HUES64 (cell line): ENCODE results near the gene SLC2A5.

Source experiments
- H3K27ac ChIP-seq: 2 replicates; pipeline ENCODE4 v1.7.0; 2013; ENCODE audit warnings: low read depth, low read length, inconsistent platforms
- H3K27me3 ChIP-seq: 2 replicates; pipeline ENCODE4 v1.6.1; 2013; ENCODE audit warnings: mild to moderate bottlenecking, low read length; ENCODE audit not compliant: insufficient read depth
- H3K36me3 ChIP-seq: 2 replicates; pipeline ENCODE4 v1.6.1; 2013; ENCODE audit warnings: mild to moderate bottlenecking, low read length; ENCODE audit not compliant: insufficient read depth
- H3K4me1 ChIP-seq: 2 replicates; pipeline ENCODE4 v1.6.1; 2013; ENCODE audit warnings: mild to moderate bottlenecking, low read length, moderate library complexity; ENCODE audit not compliant: insufficient read depth
- H3K4me3 ChIP-seq: 2 replicates; pipeline ENCODE4 v1.5.1; 2013; ENCODE audit warnings: mild to moderate bottlenecking, low read length, moderate library complexity
- H3K9ac ChIP-seq: 2 replicates; pipeline ENCODE4 v1.6.1; 2013; ENCODE audit warnings: mild to moderate bottlenecking, low read depth, low read length
- H3K9me3 ChIP-seq: 2 replicates; pipeline ENCODE4 v1.6.1; 2013; ENCODE audit warnings: low read depth, low read length; ENCODE audit not compliant: insufficient read depth
- WGBS: fragments of 150-250, 120-280 bp; methylation state at CpG from one replicate; pipeline ENCODE4 v1.1.7; 2013; ENCODE audit warnings: missing lambda C conversion rate; 5-methylcytosine and 5-hydroxymethylcytosine counted together

Gene SLC2A5

DNA sequence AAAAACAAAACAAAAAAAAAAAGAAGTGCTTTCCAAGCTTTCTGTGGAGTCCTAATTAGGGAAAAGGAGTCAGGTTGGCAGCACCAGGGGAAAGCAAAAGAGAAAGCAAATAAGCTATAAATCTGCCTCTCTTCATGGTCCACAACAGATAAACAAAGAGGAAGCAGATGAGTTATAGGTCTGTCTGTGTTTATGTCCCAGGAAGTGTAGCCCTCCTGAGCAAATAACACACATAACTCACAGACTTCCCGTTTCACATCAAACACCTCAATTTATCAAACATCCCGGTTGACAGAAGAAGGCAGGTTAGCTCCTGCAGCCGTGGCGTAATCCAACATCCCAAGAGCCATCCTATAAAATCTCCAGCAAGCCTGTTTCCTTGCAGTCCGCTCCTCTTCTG is 5.6 kb upstream of the SLC2A5 start:
- Histone ChIP-seq H3K9ac (no peak overlapping the region), H3K9me3 (no peaks in the 10 kb centered on the region), H3K4me3 (no peak overlapping the region), H3K36me3 (no peaks in the 10 kb centered on the region), H3K27me3 (no peaks in the 10 kb centered on the region), H3K4me1 (no peaks in the 10 kb centered on the region), H3K27ac (no peak overlapping the region)
- WGBS: 92% methylated on average over 5 of the region's 5 CpGs

DNA sequence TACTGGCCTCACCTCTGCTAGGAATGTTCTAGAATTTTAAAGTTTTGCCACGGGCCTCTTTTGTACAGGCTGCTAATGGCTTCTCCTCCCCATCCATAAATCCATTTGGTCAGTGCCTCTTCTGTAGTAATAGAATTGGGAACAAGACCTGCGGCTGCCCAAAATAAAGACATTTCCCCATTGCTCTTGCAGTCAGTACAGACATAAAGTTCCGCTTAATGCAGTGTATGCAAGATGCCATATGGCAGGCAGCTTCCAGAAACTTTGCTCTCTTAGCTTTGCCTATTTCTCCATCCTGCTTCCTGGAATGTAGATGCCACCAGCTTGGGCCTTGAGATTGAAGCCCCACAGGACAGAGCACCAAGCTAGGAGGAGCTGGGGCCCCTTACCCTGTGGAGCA is 3.7 kb upstream of the SLC2A5 start:
- H3K4me3 ChIP-seq: no peak overlapping the region
- 97% methylated on average over 3 of the region's 3 CpGs for WGBS
- no peaks in the 10 kb centered on the region for H3K36me3 ChIP-seq
- no peak overlapping the region for H3K27ac ChIP-seq
- peaks cover 4% of the 10 kb centered on the region; the same call in 1 of the 2 replicates for H3K4me1 ChIP-seq
- no peaks in the 10 kb centered on the region for H3K27me3 ChIP-seq
- no peaks in the 10 kb centered on the region for H3K9me3 ChIP-seq
- H3K9ac ChIP-seq: no peak overlapping the region

DNA sequence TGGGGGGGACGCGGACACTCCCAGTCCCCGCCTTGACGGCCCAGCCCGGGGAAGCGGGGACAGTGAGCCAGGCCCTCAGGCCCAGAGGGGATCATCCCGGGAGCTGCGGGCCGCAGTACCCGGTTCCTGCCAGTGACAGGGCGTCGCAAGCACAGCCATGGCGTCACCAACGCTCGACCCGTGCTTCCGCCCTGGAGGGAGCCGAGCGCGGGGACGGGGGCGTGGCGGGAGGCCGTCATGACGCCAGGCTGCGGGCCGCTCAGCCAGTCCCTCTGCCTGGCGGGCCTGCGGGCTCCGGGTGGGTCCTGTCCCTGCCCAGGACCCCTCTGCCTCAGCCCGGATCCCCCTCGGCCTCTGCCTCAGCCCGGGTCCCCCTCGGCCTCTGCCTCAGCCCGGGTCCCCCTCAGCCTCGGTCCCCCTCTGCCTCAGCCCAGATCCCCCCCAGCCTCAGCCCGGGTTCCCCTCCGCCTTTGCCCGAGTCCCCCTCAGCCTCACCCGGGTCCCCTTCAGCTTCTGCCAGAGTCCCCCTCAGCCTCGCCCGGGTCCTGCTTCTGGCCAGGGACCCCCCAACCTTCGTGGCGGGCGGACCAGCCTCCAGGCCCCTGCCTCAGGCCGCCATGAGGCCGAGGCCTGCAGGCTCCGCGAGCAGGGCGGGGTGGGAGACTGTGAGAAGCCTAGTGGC is 2.3 kb upstream of the SLC2A5 start:
- Histone ChIP-seq H3K9me3 (no peaks in the 10 kb centered on the region), H3K36me3 (no peaks in the 10 kb centered on the region), H3K27ac (no peak overlapping the region), H3K27me3 (no peaks in the 10 kb centered on the region), H3K9ac (no peak overlapping the region), H3K4me3 (no peak overlapping the region), H3K4me1 (peaks cover 4% of the 10 kb centered on the region; the same call in 1 of the 2 replicates)
- WGBS: 94% methylated on average over 50 of the region's 50 CpGs

DNA sequence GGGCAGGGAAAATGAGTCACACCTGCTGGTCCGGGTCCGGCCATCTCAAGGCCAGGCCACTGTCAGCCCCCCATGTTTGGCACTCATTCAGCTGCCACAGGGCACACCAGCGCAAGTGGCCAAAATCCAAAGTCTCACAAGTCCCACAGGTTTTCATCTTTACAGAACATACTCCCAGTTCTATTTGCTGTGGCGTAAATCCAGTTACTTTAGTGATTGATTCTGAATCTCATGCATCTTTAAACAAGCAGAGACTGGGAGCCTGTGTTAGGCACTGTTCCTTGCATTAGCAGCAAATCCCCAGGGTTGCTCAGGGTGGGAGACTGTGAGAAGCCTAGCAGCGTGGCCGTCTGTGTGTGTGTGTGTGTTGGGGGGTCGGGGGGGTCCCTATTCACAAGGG is 1.1 kb upstream of the SLC2A5 start:
- H3K9ac ChIP-seq: no peak overlapping the region
- WGBS: 84% methylated on average over 7 of the region's 7 CpGs
- no peak overlapping the region for H3K27ac ChIP-seq
- no peaks in the 10 kb centered on the region for H3K9me3 ChIP-seq
- peaks cover 4% of the 10 kb centered on the region; the same call in 1 of the 2 replicates for H3K4me1 ChIP-seq
- H3K36me3 ChIP-seq: no peaks in the 10 kb centered on the region
- H3K27me3 ChIP-seq: no peaks in the 10 kb centered on the region
- no peak overlapping the region for H3K4me3 ChIP-seq

DNA sequence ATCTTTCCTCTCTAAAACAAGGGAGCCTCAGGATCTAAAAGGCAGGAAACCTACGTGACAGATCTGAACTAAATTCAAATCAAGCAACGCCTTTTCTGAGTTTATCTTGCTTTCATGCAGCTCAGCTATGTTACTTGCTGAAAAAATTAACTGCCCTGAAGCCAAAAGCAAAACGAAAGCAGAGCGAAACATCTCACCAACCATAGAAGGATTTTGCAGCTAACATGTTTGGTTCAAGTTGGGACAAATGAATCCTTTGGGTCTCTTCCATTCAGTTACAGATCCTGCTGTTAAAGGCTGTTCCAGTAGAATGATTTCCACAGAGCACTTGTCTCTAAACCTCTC is 482 bp downstream of the SLC2A5 start:
- Histone ChIP-seq H3K27me3 (no peaks in the 10 kb centered on the region), H3K27ac (no peak overlapping the region), H3K4me1 (peaks cover 4% of the 10 kb centered on the region; the same call in 1 of the 2 replicates), H3K4me3 (no peak overlapping the region), H3K36me3 (no peaks in the 10 kb centered on the region), H3K9me3 (no peaks in the 10 kb centered on the region), H3K9ac (no peak overlapping the region)
- 79% methylated on average over 4 of the region's 4 CpGs for WGBS

DNA sequence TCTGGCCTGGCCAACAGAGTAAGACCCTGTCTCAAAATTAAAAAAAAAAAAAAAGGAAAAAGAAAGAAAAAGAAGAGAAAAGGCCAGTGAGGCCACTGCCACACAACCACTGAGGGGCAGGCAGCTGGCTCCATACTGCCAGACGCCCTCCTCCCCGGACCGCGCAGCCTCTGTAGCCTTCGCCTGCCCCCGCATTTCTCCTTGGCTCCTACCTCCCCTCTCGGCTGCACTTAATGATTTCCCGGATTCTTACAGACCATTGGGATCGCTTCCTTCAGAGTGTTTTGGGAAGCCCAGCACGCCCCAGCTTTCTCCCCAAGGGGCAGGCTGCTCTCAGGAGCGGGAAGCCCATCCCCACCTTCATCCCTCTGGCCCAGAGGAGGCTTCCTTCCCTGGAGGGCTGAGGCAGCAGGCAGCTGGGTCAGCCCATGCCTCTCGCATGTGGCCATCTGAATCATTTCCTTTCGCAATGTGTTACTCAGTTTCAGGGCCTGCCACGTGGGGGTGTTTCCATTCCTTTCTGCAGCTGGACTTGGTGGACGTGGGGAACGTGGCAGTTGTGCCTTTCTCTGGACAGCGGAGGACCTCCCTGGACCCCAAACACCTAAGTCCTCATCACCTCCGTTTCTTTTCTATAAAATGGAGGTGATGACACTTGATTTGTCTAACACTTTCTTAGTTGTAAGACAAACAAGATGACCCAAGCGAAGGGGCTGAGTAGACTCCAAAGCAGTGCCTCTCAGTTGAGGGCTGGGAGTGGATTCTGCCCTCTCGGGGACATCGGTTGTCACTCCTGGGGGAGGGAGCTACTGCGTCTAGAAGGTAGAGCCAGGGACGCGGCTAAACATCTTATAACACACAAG is 2.3 kb downstream of the SLC2A5 start:
- H3K4me1 ChIP-seq: peaks cover 4% of the 10 kb centered on the region; the same call in 1 of the 2 replicates
- 89% methylated on average over 23 of the region's 24 CpGs for WGBS
- no peak overlapping the region for H3K9ac ChIP-seq
- no peak overlapping the region for H3K4me3 ChIP-seq
- no peaks in the 10 kb centered on the region for H3K36me3 ChIP-seq
- H3K9me3 ChIP-seq: no peaks in the 10 kb centered on the region
- no peaks in the 10 kb centered on the region for H3K27me3 ChIP-seq
- no peak overlapping the region for H3K27ac ChIP-seq

DNA sequence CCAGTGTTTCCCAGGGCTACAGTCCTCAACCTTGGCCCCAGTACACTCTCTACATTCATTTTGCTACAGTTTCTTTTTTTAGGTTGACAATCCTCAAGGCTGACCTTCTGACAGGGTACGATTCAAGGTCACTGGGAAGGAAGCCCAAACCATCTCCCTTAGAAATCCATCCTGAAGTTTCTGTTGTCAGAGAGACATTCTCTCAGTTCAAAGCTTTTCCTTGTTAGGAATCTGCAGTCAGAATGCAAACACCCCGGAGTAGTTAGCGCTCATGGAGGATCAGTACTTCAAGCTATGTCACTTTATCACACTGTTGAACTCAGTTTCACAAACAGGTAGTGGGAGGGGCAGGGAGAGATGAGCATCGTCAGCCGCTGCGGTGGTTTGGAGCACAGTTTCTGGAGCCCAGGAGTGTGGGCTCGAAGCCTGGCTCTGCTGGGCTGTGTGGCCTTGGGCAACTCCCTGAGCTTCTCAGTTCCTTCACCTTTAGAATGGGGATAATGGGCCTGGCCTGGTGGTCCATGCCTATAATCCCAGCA is 4.2 kb downstream of the SLC2A5 start:
- H3K4me3 ChIP-seq: no peak overlapping the region
- H3K27ac ChIP-seq: no peak overlapping the region
- H3K9ac ChIP-seq: no peak overlapping the region
- H3K27me3 ChIP-seq: no peaks in the 10 kb centered on the region
- 84% methylated on average over 7 of the region's 7 CpGs for WGBS
- peaks cover 4% of the 10 kb centered on the region; the same call in 1 of the 2 replicates for H3K4me1 ChIP-seq
- H3K36me3 ChIP-seq: no peaks in the 10 kb centered on the region
- H3K9me3 ChIP-seq: no peaks in the 10 kb centered on the region

DNA sequence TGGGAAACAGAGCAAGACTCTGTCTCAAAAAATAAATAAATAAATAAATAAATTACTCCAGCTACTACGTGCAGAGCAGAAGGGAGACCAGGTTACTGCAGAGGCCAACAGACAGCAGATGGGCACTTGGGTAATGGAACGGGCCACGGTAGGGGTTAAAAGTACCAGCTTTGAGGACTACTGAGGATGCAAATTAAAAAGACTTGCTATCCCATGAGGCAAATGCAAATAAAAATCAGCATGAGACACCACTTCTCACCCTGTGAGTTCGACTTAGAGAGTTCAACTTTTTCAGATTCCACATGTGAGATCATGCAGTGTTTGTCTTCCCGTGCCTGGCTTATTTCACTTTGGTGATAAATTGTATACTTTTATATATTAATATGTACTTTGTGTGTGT is 6.6 kb downstream of the SLC2A5 start:
- no peaks in the 10 kb centered on the region for H3K27me3 ChIP-seq
- H3K4me1 ChIP-seq: no peaks in the 10 kb centered on the region
- H3K9me3 ChIP-seq: no peaks in the 10 kb centered on the region
- H3K4me3 ChIP-seq: no peak overlapping the region
- H3K27ac ChIP-seq: no peak overlapping the region
- WGBS: 83% methylated on average over 4 of the region's 5 CpGs
- no peak overlapping the region for H3K9ac ChIP-seq
- H3K36me3 ChIP-seq: no peaks in the 10 kb centered on the region

DNA sequence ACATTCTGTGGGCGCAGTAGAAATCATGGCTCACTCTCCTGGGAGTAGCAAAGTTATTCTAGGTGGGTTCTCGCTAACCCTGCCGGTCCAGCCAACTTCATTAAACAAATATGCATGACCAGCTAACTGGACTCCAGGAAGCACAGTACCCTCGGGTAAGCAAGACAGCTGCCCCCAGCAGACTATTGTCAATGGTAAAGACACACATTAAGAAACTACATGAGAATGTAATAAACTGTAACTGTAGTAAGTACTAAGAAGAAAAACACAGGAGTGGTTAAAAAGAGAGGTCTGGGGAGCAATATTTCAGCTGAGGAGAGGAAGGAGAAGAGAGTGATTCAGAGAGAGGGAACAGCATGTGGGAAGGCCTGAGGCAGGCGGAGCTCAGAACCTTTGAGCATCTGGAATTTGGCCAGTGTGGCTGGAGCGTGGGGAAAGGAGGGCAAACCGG is 7.4 kb downstream of the SLC2A5 start:
- Histone ChIP-seq H3K36me3 (no peaks in the 10 kb centered on the region), H3K9me3 (no peaks in the 10 kb centered on the region), H3K4me1 (no peaks in the 10 kb centered on the region), H3K27ac (no peak overlapping the region), H3K9ac (no peak overlapping the region), H3K27me3 (no peaks in the 10 kb centered on the region), H3K4me3 (no peak overlapping the region)
- 86% methylated on average over 7 of the region's 7 CpGs for WGBS

DNA sequence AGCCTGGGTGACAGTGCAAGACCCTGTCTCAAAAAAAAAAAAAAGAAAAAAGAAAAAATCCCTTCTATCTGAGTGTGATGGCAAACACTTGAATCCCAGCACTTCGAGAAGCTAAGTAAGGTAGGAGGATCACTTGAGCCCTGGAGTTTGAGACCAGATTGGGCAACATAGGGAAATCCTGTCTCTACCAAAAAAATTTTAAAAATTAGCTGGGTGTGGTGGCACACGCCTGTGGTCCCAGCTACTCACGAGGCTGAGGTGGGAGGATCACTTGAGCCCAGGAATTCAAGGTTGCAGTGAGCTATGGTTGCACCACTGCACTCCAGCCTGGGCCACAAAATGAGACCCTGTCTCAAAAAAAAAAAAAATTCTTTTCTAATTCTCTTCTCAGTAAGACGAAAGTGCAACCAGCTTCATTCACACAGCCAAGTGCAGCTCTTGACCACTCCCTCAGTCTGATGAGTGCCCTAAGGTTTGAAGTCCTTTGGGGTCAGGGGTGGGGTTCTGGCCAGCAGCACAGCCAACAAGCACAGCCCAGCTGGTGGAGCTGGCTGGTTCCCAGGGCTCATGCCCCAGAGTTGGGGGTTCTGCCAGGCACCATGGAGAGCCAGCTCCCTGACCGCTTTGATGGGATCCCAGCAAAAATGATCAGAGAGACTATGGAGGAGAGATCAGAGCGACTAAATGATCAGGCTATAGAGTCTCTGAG is 8.0 kb downstream of the SLC2A5 start:
- Histone ChIP-seq H3K27ac (no peak overlapping the region), H3K4me1 (no peaks in the 10 kb centered on the region), H3K9me3 (no peaks in the 10 kb centered on the region), H3K9ac (no peak overlapping the region), H3K36me3 (no peaks in the 10 kb centered on the region), H3K27me3 (no peaks in the 10 kb centered on the region), H3K4me3 (no peak overlapping the region)
- WGBS: 74% methylated on average over 5 of the region's 6 CpGs
